GM18520 (cell line): ENCODE data around the gene DYNC2LI1.

ENCODE experiments used
- ATAC-seq: cut with Tn5 transposase; IDR thresholded peaks from one replicate; pipeline ENCODE4 v1.9.1; 2021; ENCODE audit not compliant: unreplicated experiment

The DYNC2LI1 gene

GRCh38 chr2:43841949-43842865 lies 68.4 kb downstream of the DYNC2LI1 start:
- no peak for ATAC-seq

- ATAC-seq = no peak
Observed at GRCh38 chr2:43842866-43843226, 69.0 kb downstream of the DYNC2LI1 start.

GRCh38 chr2:43845181-43845580 lies 71.3 kb downstream of the DYNC2LI1 start:
- no peak for ATAC-seq

GRCh38 chr2:43846140-43846793 lies 72.4 kb downstream of the DYNC2LI1 start:
- no peak for ATAC-seq

- ATAC-seq = no peak
Observed at GRCh38 chr2:43848214-43848613, 74.4 kb downstream of the DYNC2LI1 start.

GRCh38 chr2:43851011-43851980 lies 77.5 kb downstream of the DYNC2LI1 start:
- no peak for ATAC-seq

- no peak for ATAC-seq
Observed at GRCh38 chr2:43852196-43852730, 78.4 kb downstream of the DYNC2LI1 start.

GRCh38 chr2:43853141-43854081 lies 79.6 kb downstream of the DYNC2LI1 start:
- no peak for ATAC-seq

GRCh38 chr2:43854671-43855070 lies 80.8 kb downstream of the DYNC2LI1 start:
- ATAC-seq = no peak

- ATAC-seq = no peak
Observed at GRCh38 chr2:43855292-43855691, 81.5 kb downstream of the DYNC2LI1 start.
